Stimulated activated CD8-positive, alpha-beta memory T cell treated with anti-CD3 and anti-CD28 coated beads, Interleukin-15, amount 100 ng/mL, for 4 hours (primary cell): Measurements from ENCODE around the gene CPXM2.
"Not testable (repeated sequence)": the region's sequence is repeated elsewhere in the genome, so short reads cannot be mapped to it uniquely, and the experiment has no call there.

Source experiments
- DNase-seq, 2 donors: peaks; one replicate each; pipeline ENCODE4 v3.0.0-alpha.2; 2020; ENCODE audit warnings: low read depth in 2 of 2

The CPXM2 gene

DNA sequence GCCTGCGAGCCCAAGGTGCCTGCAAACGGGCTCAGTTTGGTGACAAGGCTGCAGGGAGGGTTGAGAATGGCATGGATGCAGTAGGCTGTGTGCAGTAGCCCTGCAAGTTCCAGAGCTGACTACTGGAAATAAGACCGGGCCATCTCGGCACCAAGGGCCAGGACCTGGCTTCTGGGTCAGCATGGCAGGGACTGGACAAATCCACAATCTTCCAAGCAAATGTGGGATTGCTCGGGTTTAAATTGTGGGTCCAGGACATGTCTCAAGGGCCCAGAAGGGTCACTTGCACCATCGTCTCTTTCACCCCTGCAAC, 147.4 kb downstream of the CPXM2 start:
- no peak for DNase-seq

DNA sequence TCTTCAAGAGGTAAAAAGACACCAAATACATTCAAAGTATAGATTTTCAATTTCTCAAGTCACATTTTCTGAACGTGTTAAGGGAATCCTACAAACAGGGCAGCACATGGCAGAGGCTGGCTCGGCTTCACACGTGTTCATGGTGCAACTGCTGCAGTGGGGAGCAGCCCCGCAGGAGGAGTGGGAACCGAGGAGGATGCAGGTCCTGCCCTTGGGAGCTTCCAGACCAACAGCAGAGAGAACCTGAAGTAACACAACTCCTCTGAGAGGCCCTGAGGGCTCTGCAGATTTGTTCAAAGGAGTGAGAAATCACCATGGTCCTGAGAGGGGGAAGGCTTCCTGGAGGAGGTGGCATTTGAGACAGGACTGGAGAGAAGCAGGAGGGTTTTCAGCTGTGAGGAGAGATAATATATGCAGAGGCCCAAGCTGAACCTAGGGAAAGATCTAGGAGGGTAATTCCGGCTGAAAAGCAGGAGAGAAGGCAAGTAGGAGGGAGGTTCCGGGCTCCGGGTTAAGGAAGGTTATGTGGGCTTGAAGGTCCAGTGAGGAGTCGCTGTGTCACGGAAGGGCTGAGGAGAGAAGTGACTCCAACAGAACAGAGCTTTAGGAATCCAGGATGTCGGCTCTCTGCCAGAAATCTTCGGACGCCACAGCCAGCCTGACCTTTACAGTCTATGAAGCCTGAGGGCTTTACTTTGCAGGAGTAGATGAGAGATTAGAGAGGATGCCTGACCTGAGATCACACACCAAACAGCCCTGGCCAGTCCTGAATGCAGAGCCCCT, 148.0 kb downstream of the CPXM2 start:
- no peak for DNase-seq

DNA sequence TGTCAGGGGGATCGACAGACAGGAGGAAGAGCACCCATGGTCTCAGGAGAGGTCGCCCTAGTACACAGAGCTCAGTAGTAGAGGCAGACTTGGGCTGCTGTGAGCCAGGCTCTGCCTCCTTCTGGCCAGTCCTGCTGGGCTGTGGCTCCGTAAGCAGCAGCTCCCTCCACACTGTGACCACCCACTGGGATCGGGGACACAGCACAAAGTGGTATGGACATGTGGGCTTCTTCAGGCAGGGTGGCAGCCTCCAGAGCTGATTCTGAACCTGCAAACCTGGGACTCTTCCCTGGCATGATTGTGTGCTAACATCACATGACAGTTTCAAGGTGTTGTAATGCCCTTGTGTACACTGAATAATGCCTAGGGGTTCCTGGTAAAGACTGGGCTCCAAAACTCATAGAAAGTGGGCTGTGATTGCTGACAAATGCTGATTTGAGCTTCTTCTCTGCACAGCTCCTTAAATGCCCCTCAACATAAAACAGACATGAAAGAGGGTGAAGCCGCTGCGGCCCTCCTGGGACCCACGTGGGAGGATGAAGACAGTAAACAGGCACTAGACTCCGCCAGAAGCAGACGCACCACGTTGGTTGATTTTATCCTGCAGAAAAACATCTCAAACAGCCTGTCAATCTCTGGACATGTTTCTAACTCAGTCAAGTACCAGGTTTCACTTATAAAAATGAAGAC, 148.7 kb downstream of the CPXM2 start:
- DNase-seq, result no peak

DNA sequence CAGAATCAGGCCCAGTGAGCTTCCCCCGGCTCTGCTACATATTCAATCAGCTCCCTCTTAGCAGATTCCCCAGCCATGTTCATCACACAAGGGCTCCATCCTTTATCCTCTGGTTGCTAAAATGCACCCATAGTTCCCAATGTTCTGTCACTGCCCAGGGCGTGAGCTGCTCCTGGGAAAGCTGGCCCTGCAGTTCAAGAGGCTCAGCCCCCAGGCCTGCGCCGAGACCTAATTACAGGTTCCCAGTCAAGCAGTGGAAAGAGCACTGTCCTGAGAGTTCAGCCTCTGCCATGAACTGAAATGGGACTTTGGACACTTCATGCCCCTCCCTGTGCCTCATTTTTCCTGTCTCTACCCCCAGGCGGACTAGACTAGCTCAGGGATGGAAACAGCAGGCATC, 149.9 kb downstream of the CPXM2 start:
- DNase-seq, result no peak

DNA sequence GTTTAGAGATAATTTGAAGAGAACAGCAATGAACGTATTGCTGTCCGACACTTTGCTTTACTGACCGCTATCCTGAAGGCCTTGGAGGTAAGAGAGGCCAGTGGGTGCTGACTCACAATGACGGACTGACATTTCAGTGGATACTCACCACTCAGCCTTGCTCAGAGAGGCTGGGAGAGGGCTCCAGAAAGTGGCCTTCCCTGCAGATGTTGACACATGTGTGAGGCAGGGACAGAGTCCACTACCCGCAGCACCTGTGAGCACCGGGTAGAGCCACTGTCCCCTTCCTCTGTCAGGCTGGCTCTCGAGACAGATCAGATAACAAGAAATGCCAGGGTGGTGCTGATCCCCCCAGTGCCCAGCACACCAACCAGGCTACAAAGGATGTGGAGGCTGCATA, 150.5 kb downstream of the CPXM2 start:
- DNase-seq, result no peak

DNA sequence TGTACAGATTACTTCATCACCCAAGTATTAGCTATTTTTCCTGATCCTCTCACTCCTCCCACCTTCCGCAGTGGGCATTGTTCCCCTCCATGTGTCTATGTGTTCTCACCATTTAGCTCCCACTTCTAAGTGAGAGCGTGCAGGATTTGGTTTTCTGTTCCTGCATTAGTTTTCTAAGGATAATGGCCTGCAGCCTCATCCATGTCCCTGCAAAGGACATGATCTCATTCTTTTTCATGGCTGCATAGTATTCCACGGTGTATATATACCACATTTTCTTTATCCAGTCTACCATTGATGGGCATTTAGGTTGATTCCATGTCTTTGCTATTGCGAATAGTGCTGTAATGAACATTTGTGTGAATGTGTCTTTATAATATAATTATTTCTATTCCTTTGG, 154.7 kb downstream of the CPXM2 start:
- DNase-seq, result not testable (repeated sequence)

DNA sequence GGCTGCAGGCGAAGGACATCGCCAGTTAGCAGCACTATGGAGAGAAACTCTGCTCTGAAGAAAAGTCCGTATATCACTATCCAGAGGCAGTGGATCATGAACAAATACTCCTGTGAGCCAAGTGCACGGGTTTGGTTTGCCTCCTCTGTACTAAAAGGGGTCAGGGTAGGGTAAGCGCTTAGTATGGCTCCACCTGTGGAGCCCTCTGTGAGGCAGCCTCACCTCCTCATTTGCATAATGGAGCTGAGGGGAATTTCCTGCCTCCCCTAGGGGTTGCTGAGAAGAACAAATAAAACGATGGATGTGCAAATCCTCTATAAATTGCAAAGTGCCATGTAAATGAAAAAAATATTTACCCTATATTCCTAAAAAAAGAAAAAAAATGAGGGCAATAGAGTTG, 162.1 kb downstream of the CPXM2 start:
- DNase-seq, result no peak

DNA sequence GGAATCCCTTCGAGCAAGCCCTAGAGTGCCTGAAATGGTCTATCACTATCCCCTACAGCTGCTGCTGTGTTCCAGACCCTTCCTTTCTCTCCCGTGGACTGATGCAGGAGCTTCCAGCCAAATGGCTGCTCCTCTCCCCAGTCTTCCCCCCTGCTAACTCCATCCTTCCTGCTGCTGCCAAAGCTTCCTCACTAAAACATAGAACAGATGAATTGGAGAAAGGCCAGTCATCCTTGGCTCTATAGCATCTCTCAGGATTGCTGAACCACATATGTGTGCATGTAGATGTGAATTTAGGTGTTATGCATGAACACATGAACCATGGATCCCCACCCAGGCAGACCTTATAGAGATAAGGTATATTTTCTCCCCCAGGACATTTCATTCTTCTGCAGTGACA, 164.8 kb downstream of the CPXM2 start:
- no peak for DNase-seq

DNA sequence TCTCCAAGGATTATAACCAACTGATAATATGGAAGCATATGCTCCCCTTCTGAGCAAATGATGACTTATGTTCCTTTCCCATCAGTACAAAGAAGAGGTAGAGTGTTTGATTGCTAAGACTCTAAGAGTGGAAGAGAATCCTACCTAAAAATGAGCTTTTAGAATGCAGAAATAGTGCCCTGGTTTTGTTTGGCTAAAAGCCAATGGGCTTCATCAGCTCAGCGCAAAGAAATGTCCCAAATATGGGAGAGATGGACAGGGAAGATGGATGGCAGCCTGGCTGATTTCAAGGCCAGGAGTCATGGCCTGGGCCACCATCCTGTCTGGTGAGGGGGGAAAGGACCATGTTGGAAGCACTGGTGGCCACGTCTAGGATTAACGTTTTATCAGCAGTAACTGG, 165.2 kb downstream of the CPXM2 start:
- DNase-seq, result no peak

DNA sequence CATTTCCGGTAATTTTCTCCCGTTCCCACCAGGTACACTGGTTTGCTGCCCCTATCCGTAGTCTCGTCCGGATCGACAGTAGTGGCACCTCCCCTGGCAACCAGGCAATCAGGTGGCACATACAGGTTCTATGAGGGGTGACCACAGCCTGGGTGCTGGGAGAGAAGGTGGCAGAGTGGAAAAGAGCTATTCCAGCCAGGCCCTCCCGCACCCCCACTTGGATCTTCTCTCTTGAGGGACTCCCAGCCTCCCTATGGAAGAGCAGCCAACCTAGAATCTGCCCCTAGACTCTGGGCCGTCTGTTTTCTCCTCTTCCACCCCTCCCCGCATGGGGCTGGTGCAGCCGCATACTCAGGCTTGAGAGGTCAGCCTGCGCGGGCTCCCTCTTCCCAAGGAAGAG, 166.9 kb downstream of the CPXM2 start:
- no peak for DNase-seq

DNA sequence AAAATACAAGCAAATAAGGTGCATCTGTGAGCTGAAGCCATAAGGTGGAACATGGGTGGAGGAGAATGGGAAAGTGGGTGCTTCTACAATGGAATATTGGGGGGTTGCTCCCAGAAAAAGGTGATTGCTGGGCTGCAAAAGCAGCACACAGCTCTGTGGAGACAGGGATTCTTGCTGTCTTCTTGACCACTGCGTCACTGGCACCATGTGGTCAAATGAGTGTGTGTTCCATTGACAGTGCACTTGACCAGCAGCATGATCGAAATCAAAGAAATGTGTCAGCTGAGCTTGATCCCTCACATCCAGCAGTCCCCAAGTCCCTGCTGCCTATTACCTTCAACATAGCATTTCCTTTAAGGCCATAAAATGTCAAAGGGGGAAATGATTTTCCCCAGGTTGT, 169.3 kb downstream of the CPXM2 start:
- DNase-seq, result no peak

DNA sequence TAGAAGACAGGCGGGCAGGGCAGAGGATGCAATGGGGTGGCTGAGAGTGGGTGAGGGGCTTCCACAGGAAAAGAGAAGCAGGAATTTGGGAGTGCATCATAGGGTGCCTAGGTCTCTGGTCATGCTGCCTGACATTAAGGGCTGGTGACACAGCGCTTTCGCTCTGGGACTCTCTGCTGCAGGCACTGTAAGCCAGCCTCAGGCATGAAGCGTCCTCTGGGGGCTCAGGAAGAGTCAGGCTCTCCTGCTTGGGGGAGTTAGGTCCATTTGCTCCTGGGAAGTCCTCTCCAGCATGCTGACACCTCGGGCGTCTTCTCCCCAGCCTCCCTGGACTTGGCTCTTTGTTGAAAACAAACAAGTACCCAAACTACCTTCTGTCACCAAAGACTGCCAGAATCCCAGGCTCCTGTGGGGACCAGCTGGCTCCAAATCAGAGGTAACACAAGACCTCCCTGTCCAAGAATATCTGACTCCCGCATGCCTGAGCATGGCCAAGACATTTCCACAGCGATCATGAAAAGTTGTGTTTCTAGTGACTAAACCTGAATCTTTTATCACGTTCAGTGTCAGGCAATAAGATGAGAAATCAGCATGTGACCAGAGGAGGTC, 170.1 kb downstream of the CPXM2 start:
- DNase-seq, result no peak

DNA sequence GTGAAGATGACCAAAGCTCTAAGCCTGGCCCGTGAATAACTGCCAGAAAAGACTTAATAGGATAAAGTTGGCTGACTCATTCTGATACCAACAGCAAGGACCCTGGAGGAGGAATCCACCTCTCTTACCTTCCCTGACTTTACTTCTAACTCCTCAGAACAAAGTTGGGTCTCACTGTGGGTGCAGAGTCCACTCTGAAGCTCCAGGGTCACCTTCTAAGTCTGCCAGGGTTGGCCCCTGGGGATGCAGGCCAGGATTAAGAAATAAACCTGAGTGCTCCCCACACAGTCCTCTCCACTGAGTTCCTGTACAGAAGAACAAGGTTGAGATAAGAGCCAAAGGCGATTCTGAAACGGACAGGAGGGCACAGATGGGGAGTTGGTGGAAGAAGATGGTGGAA, 171.1 kb downstream of the CPXM2 start:
- no peak for DNase-seq

DNA sequence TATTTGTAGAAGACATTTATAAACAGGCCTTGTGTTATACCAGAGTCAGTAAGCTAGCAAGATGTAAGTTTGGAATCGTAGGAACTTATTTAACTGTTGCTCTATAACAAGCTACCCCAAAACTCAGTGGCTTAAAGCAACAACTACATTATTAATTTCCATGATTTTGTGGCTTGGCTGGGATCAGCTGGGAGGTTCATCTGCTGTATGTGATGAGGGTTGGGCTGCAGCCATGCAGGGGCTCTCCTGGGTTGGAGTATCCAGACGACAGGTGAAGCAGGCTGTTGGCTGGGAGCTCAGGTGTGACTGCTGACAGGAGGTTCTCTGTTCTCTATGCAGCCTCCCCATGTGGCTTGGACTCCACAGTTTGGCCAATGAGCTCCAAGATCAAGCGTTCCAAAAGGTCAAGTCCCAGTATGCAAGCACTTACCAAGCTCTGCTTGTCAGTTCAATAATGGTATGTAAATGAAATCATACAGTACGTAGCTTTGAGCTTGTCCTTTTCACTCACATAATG, 173.0 kb downstream of the CPXM2 start:
- DNase-seq, result no peak

DNA sequence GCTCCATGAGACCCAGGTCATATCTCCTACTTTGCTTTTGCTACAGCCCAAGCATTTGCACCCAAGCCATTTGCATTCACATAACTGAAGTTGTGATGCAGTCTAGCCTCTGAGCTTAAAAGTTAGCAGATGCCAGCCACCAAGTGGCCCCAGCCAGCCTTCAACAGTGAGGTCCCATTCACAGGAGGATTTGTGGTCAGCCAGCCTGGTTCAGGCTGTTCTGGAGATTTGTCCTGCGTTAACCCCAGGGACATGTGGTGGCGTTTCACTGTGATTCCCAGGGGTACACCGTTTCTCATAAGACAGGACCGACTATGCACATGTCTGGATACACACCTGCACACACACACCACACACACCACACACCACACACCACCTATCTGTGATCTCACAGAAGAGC, 174.3 kb downstream of the CPXM2 start:
- no peak for DNase-seq

DNA sequence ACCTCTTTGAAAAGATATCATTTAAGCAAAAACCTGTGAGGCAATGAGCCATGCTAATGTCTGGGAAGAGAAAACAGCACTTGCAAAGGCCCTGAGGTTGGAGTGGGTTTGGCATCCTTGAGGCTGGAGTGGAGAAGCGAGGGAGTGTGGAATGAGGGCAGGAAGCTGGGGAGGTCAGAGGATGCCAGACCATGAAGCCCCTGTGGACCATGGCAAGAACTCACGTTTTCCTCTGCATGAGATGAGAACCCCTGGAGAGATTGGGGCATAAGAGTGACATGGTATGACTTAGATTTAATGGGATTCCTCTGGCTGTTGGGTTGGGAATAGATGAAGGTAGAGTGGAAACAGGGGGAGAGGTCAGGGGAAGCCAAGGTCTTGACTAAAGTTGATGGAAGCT, 176.1 kb downstream of the CPXM2 start:
- DNase-seq, result no peak

DNA sequence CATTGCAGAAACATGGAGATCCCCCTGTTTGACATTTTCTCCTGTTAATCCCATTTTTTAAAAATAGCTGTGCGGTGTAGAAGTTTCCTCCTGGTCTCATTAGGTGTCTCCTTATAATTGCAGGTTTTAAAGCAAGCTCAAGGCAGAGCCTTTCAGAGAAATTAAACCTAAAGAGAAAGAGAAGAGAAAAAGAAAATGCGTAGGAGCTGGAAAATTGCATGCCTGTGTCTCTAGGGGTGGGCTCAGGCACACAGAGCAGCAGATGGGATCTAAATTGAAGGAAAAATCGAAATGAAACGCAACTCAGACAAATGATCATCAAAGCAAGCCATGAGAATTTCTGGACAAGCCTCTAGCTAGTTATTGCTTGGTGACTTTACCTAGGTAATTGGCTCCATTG, 185.4 kb downstream of the CPXM2 start:
- DNase-seq, result no peak

DNA sequence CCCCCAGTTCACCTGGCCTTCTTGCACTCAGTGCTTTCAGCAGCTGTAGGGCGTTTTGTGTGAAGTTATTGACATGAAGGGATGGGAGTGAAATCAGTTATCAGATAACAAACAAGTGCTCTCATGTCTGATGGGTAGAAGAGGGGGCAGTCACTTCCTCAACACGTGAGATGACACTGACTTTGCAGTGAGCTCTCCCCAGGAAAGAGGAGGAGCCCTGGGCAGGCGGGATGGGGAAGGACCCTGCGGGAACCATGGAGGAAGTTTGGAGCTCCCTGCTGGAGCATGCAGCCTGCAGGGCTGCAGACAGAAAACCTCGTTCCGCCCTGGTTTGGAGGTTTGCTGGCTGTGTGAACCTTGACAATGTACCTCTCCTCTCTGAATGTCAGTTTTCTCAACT, 186.8 kb downstream of the CPXM2 start:
- no peak for DNase-seq

DNA sequence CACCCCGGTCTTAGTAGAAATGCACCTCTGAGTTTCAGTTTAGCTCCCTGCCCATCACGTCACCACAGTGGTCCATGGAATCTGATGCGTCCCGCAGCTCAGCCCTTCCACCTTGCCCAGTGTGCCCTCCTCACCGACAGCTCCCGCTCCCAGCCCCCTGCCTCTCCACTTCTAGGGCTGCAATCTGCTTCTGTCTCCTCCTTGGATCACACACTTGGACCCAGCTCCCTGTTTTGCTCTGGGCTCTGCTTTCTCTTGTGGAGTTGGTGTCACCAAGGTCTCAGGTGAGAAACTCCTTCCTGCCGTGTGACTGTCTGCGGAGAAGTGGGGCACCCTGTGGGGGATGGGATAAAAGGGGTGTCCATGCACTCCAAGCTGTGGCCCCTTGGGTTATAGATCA, 187.5 kb downstream of the CPXM2 start:
- DNase-seq, result no peak

DNA sequence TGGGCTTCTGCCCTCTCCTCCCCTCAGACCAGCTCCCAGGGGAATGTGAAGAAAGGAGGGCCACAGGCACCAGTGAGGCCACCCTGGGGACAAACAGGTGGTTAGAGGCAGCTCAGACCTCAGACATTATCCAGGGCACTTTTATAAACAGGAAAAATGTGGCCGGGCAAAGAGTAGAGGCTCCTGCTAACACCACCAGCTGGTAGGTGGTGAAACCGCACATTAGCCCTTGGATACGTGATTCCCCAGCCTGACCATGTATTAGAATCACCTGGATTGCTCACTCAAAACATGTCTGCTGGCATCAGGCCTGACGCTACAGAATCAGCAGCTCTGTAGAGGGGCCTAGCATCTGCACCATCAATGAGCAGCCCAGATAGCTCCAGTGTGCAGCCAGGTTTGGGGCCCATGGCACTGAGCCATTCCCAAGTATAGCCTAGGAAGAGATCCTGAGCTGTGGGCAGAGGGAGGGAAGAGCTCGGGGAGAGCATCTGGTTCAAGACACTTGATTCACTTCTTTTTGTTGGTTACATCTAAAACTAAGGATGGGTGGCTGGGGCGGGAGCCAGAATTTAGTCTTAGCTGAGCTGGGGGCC, 188.3 kb downstream of the CPXM2 start:
- no peak for DNase-seq
